OCI-LY7 (cell line): ENCODE measurements around the gene INPP5K. TPM values are rescaled to one million over a fixed set of nuclear protein-coding genes. Genes with fewer than 3 reads are reported as not detected.
"Not testable (repeated sequence)": the region's sequence is repeated elsewhere in the genome, so short reads cannot be mapped to it uniquely, and the experiment has no call there.

Source experiments
- BruUV-seq: library from RNA; stranded (reverse); fragments of 400-500 nt; replicated peaks from 2 replicates; lab custom pipeline; 2021; lab: Mats Ljungman, UMichigan
- CTCF ChIA-PET: fragments of 300-600 bp; sonication (Branson Sonifier 250); formaldehyde crosslinking; loops from one replicate; lab custom pipeline; 2022; ENCODE audit warnings: antibody characterized with exemption; ENCODE audit not compliant: unreplicated experiment; lab: Charles Lee
- POLR2A ChIA-PET: fragments of 300-600 bp; sonication (Branson Sonifier 250); formaldehyde crosslinking; loops from one replicate; lab custom pipeline; 2022; ENCODE audit warnings: antibody characterized with exemption; lab: Charles Lee
- DNase-seq: peaks from one replicate; pipeline ENCODE4 v3.0.0-alpha.2; 2015; ENCODE audit warnings: low spot score
- H2AFZ ChIP-seq: fragments of 200-600 bp; sonication (generic), shearing (Covaris generic); 2 replicates; pipeline ENCODE4 v1.6.1; 2014; ENCODE audit warnings: mild to moderate bottlenecking, antibody characterized with exemption, low read length, moderate library complexity
- H3K27ac ChIP-seq: fragments of 200-600 bp; sonication (generic); 2 replicates; pipeline ENCODE4 v1.5.1; 2014; ENCODE audit warnings: mixed run types, low read depth, mild to moderate bottlenecking, moderate library complexity, low read length, inconsistent platforms; ENCODE audit not compliant: poor library complexity, severe bottlenecking
- H3K36me3 ChIP-seq: fragments of 200-600 bp; sonication (generic); 2 replicates; pipeline ENCODE4 v1.6.1; 2014; ENCODE audit warnings: mild to moderate bottlenecking, antibody characterized with exemption, low read length, moderate library complexity, mixed read lengths; ENCODE audit not compliant: insufficient read depth
- H3K4me1 ChIP-seq: fragments of 200-600 bp; sonication (generic); 2 replicates; pipeline ENCODE4 v1.5.1; 2014; ENCODE audit warnings: mild to moderate bottlenecking, low read length; ENCODE audit not compliant: insufficient read depth, poor library complexity, severe bottlenecking
- H3K4me2 ChIP-seq: fragments of 200-600 bp; sonication (generic); 2 replicates; pipeline ENCODE4 v1.6.1; 2014; ENCODE audit warnings: mild to moderate bottlenecking, low read length
- H3K4me3 ChIP-seq: fragments of 200-600 bp; sonication (generic); 2 replicates; pipeline ENCODE4 v1.5.1; 2014; ENCODE audit warnings: mild to moderate bottlenecking, low read depth, low read length; ENCODE audit not compliant: poor library complexity, severe bottlenecking
- H3K79me2 ChIP-seq: fragments of 200-600 bp; sonication (generic); 2 replicates; pipeline ENCODE4 v1.6.1; 2016; ENCODE audit warnings: low read depth, mild to moderate bottlenecking, low read length, moderate library complexity, mixed read lengths; ENCODE audit not compliant: insufficient read depth
- H3K9me2 ChIP-seq: fragments of 200-600 bp; sonication (generic); 2 replicates; pipeline ENCODE4 v1.6.1; 2016; ENCODE audit warnings: mild to moderate bottlenecking, low read length, mixed read lengths; ENCODE audit not compliant: insufficient read depth
- H3K9me3 ChIP-seq: fragments of 200-600 bp; sonication (generic); 2 replicates; pipeline ENCODE4 v1.6.1; 2014; ENCODE audit warnings: mild to moderate bottlenecking, mixed run types, low read length, mixed read lengths
- H4K20me1 ChIP-seq: fragments of 200-600 bp; sonication (generic); 2 replicates; pipeline ENCODE4 v1.6.1; 2014; ENCODE audit warnings: mild to moderate bottlenecking, antibody characterized with exemption, low read length, moderate library complexity, mixed read lengths; ENCODE audit not compliant: insufficient read depth
- EZH2phosphoT487 ChIP-seq: fragments of 200-600 bp; sonication (generic); IDR thresholded peaks from 2 replicates; pipeline ENCODE4 v1.6.1; 2018; ENCODE audit warnings: low read depth, borderline replicate concordance, mild to moderate bottlenecking, mixed run types, antibody characterized with exemption, low read length, moderate library complexity, mixed read lengths
- intact Hi-C: fragments of 100-400 bp; cut with micrococcal nuclease; formaldehyde crosslinking; loops from one replicate; pipeline ENCODE4 v1.10.0; 2022; ENCODE audit not compliant: unreplicated experiment
- total RNA-seq, 2 experiments: library from RNA; depleted of rRNA in 1 of 2; stranded (reverse); fragments of >200 nt in 1 of 2; shearing (Covaris generic) in 1 of 2; gene quantifications; 2 replicates each; pipeline ENCODE4 v1.2.3, GENCODE V29; 2014 to 2022
- TF ChIP-seq, protein P1 (sequence below): fragments of 200-600 bp; sonication (generic); conservative IDR thresholded peaks from 2 replicates; pipeline ENCODE4 v1.5.1; 2014; ENCODE audit warnings: mild to moderate bottlenecking, antibody characterized with exemption, low read length, moderate library complexity, mixed read lengths

Gene INPP5K
- total RNA-seq, 2 experiments from 2014 or later: 28.8 to 40.7 TPM

DNA sequence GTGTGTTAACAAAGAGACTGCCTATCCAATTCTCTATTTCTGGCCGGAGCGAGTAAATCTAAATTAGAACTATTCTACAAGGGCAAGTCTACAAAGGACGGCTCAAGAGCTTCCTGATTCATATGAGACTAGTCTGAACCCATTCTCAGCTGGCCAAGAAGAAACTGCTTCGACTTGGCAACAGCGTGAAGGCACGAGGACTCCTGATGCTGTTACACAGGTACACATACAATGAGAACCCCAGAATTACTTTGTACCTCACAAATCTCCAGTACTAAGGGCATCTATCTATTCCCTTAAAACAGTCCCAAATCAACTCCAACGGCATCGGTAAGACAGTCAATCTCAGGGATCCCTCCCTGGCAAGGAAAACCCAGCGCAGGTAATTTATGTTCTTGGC is 61.9 kb downstream of the INPP5K start:
- no peak overlapping the region for H2AFZ ChIP-seq
- ChIA-PET CTCF (no interaction called here), POLR2A (interaction anchor here (0.5 kb wide), 1 partner anchor 16 kb away, joined by 4 read pairs; no protein-coding TSS in a partner anchor)
- DNase-seq: no peak
- H3K4me1 ChIP-seq: peaks cover 21% of the 10 kb centered on the region
- no peak for TF ChIP-seq EZH2phosphoT487
- TF ChIP-seq, protein P1, sequence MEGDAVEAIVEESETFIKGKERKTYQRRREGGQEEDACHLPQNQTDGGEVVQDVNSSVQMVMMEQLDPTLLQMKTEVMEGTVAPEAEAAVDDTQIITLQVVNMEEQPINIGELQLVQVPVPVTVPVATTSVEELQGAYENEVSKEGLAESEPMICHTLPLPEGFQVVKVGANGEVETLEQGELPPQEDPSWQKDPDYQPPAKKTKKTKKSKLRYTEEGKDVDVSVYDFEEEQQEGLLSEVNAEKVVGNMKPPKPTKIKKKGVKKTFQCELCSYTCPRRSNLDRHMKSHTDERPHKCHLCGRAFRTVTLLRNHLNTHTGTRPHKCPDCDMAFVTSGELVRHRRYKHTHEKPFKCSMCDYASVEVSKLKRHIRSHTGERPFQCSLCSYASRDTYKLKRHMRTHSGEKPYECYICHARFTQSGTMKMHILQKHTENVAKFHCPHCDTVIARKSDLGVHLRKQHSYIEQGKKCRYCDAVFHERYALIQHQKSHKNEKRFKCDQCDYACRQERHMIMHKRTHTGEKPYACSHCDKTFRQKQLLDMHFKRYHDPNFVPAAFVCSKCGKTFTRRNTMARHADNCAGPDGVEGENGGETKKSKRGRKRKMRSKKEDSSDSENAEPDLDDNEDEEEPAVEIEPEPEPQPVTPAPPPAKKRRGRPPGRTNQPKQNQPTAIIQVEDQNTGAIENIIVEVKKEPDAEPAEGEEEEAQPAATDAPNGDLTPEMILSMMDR: no peak
- peaks cover 39% of the 10 kb centered on the region for H3K36me3 ChIP-seq
- no peaks in the 10 kb centered on the region for H3K9me2 ChIP-seq
- no peaks in the 10 kb centered on the region for H3K9me3 ChIP-seq
- no peak overlapping the region for H3K27ac ChIP-seq
- peak overlapping the region; percentile 98 for H3K4me2 ChIP-seq
- H3K79me2 ChIP-seq: peaks cover 64% of the 10 kb centered on the region
- H4K20me1 ChIP-seq: peaks cover 21% of the 10 kb centered on the region
- peak overlapping the region; percentile 99 for H3K4me3 ChIP-seq
- TSS peak; percentile 53 for BruUV-seq
- intact Hi-C loops: no loop called here

DNA sequence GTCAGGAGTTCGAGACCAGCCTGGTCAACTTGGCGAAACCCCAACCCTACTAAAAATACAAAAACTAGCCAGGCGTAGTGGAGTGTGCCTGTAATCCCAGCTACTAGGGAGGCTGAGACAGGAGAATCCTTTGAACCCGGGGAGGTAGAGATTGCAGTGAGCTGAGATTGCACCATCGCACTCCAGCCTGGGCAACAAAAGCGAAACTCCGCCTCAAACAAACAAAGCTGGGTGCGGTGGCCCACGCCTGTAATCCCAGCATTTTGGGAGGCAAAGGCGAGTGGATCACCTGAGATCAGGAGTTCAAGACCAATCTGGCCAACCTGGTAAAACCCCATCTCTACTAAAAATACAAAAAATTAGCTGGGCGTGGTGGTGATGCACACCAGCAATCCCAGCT is 62.7 kb downstream of the INPP5K start:
- H3K27ac ChIP-seq, H3K9me2 ChIP-seq, CTCF ChIA-PET, DNase-seq, H3K9me3 ChIP-seq, H2AFZ ChIP-seq, intact Hi-C loops, BruUV-seq, H3K4me3 ChIP-seq: not testable (repeated sequence)
- H3K4me1 ChIP-seq: peaks cover 21% of the 10 kb centered on the region
- peaks cover 47% of the 10 kb centered on the region for H3K36me3 ChIP-seq
- POLR2A ChIA-PET: interaction anchor here (1.0 kb wide), 1 partner anchor 56 kb away, joined by 3 read pairs; no protein-coding TSS in a partner anchor
- H3K79me2 ChIP-seq: peaks cover 73% of the 10 kb centered on the region
- peaks cover 21% of the 10 kb centered on the region for H4K20me1 ChIP-seq
- peak overlapping the region; percentile 22; the same call in 1 of the 2 replicates for H3K4me2 ChIP-seq

DNA sequence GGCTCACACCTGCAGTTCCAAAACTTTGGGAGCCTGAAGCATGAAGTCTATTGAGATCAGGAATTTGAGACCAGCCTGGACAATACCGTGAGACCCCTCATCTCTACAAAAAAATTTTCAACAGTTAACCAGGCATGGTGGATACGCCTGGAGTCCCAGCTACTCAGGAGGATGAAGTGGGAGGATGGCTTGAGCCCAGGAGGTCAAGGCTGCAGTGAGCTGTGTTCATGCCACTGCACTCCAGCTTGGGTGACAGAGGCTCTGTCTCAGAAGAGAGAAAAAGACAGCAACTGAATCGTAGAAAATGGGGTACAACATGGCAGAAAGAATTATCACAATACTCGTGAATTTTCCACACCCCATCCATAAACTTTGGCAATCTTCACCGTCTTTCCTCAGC is 63.6 kb downstream of the INPP5K start:
- no peak overlapping the region for H3K4me3 ChIP-seq
- peaks cover 81% of the 10 kb centered on the region for H3K79me2 ChIP-seq
- TF ChIP-seq, protein P1: no peak
- no peak for TF ChIP-seq EZH2phosphoT487
- H3K4me1 ChIP-seq: peaks cover 21% of the 10 kb centered on the region
- ChIA-PET POLR2A (interaction anchor here (1.0 kb wide), 1 partner anchor 55 kb away, joined by 3 read pairs; no protein-coding TSS in a partner anchor), CTCF (no interaction called here)
- peaks cover 21% of the 10 kb centered on the region for H4K20me1 ChIP-seq
- no TSS peak for BruUV-seq
- no peak for DNase-seq
- intact Hi-C loops: no loop called here
- no peak overlapping the region for H3K4me2 ChIP-seq
- no peaks in the 10 kb centered on the region for H3K9me2 ChIP-seq
- peaks cover 56% of the 10 kb centered on the region for H3K36me3 ChIP-seq
- no peaks in the 10 kb centered on the region for H3K9me3 ChIP-seq
- H3K27ac ChIP-seq: no peak overlapping the region
- no peak overlapping the region for H2AFZ ChIP-seq

DNA sequence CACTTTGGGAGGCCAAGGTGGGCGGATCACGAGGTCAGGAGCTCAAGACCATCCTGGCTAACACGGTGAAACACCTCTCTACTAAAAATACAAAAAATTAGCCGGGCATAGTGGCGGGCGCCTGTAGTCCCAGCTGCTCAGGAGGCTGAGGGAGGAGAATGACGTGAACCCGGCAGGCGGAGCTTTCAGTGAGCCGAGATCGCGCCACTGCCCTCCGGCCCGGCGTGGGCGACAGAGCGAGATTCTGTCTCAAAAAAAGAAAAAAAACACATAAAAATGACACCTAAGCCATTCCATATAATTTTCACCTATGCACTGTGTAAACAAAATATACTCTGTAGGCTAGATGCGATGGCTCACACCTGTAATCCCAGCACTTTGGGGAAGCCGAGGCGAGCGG is 66.2 kb downstream of the INPP5K start:
- POLR2A ChIA-PET: interaction anchor here (1.8 kb wide), 1 partner anchor 88 kb away, joined by 5 read pairs; no protein-coding TSS in a partner anchor
- Histone ChIP-seq H4K20me1 (peaks cover 17% of the 10 kb centered on the region), H3K4me1 (peaks cover 15% of the 10 kb centered on the region), H3K79me2 (peaks cover 98% of the 10 kb centered on the region), H3K36me3 (peaks cover 69% of the 10 kb centered on the region)
- H3K9me3 ChIP-seq, BruUV-seq, H3K4me2 ChIP-seq, intact Hi-C loops, H3K9me2 ChIP-seq, H2AFZ ChIP-seq, H3K4me3 ChIP-seq, CTCF ChIA-PET, DNase-seq, H3K27ac ChIP-seq: not testable (repeated sequence)
